GM19238 (cell line): ENCODE data around the gene PRSS16.
"Not testable (repeated sequence)": the region's sequence is repeated elsewhere in the genome, so short reads cannot be mapped to it uniquely, and the experiment has no call there.

ENCODE experiments used
- DNase-seq: peaks from one replicate; pipeline ENCODE4 v3.0.0; 2011; ENCODE audit warnings: low spot score; ENCODE audit not compliant: insufficient read length

The PRSS16 gene

GRCh38 chr6:27247133-27247836 lies at the start of gene PRSS16:
Gene PRSS16, plus strand, starts transcription at chr6:27247701. Its CDS starts 37 bp downstream, at chr6:27247738.
- DNase-seq, result no peak

- DNase-seq, result peak; percentile 11
These were observed 41.9 kb upstream of the PRSS16 start for GRCh38 chr6:27205375-27206278.

- DNase-seq, result no peak
These were observed 40.7 kb upstream of the PRSS16 start for GRCh38 chr6:27206806-27207205.

GRCh38 chr6:27208042-27208441 lies 39.5 kb upstream of the PRSS16 start:
- DNase-seq, result no peak

- DNase-seq, result no peak
These were observed 38.3 kb upstream of the PRSS16 start for GRCh38 chr6:27209196-27209595.

- DNase-seq, result no peak
These were observed 37.7 kb upstream of the PRSS16 start for GRCh38 chr6:27209659-27210269.

GRCh38 chr6:27213091-27213517 lies 34.4 kb upstream of the PRSS16 start:
- not testable (repeated sequence) for DNase-seq

- DNase-seq, result no peak
These were observed 33.9 kb upstream of the PRSS16 start for GRCh38 chr6:27213544-27214125.

GRCh38 chr6:27214126-27214601 lies 33.3 kb upstream of the PRSS16 start:
- no peak for DNase-seq

- DNase-seq, result no peak
These were observed 30.6 kb upstream of the PRSS16 start for GRCh38 chr6:27216874-27217273.

- DNase-seq, result not testable (repeated sequence)
These were observed 24.5 kb upstream of the PRSS16 start for GRCh38 chr6:27222971-27223370.

GRCh38 chr6:27224729-27225128 lies 22.8 kb upstream of the PRSS16 start:
- DNase-seq, result no peak

GRCh38 chr6:27228963-27229477 lies 18.5 kb upstream of the PRSS16 start:
- no peak for DNase-seq

- DNase-seq, result no peak
These were observed 16.8 kb upstream of the PRSS16 start for GRCh38 chr6:27230758-27231111.

- no peak for DNase-seq
These were observed 12.9 kb upstream of the PRSS16 start for GRCh38 chr6:27234576-27234975.

- no peak for DNase-seq
These were observed 10.3 kb upstream of the PRSS16 start for GRCh38 chr6:27237089-27237803.

GRCh38 chr6:27238010-27238983 lies 9.2 kb upstream of the PRSS16 start:
- DNase-seq, result no peak

GRCh38 chr6:27239258-27239657 lies 8.2 kb upstream of the PRSS16 start:
- no peak for DNase-seq

GRCh38 chr6:27241443-27241842 lies 6.1 kb upstream of the PRSS16 start:
- DNase-seq, result no peak
